ENCODE results near the gene CNIH2. TPM values are rescaled to one million over a fixed set of nuclear protein-coding genes. Genes with fewer than 3 reads are reported as not detected.
A peak's percentile ranks its signal among the peaks of the same experiment; 100 is the strongest.

The CNIH2 gene
- total RNA-seq, 1 experiment from 2014 or later, result 1.3 TPM

- no peak for TF ChIP-seq RAD21 (IDR thresholded peaks at IDR 0.05; ENCODE audit: low read depth)
- no peak for TF ChIP-seq MAX (IDR thresholded peaks at IDR 0.05)
- TF ChIP-seq ELF1 (IDR thresholded peaks at IDR 0.05; ENCODE audit: borderline replicate concordance, low read depth), result no peak
- no peak for TF ChIP-seq YY1 (IDR thresholded peaks at IDR 0.05; ENCODE audit: extremely low read depth, insufficient replicate concordance, low read depth, low read length)
These were observed 34.8 kb downstream of the CNIH2 start (continued) for GRCh38 chr11:66312549-66313320.

GRCh38 chr11:66313321-66314185 lies 35.6 kb downstream of the CNIH2 start:
- H3K27ac ChIP-seq (ENCODE audit: low read depth, low read length), result peak overlapping the region; percentile 79
- intact Hi-C loops (cut with micrococcal nuclease), result loop anchor here (5.0 kb wide), 2 partner anchors 59 to 74 kb away; partner anchors contain the start of gene SLC29A2
- H3K79me2 ChIP-seq (ENCODE audit: insufficient read depth, low read length), result no peaks in the 10 kb centered on the region
- H3K4me3 ChIP-seq (replicated peaks in 1 of 2; ENCODE audit: low read depth in 1 of 2, low read length in 2 of 2), result peak overlapping the region; percentile 38 to 48
- H3K4me1 ChIP-seq (ENCODE audit: control insufficient read depth in 1 of 2, insufficient read depth in 2 of 2, low read length in 2 of 2), result peaks cover 16 to 37% of the 10 kb centered on the region in 2 experiments
- BruUV-seq (replicated peaks), result no TSS peak
- H2AFZ ChIP-seq (ENCODE audit: low read depth, low read length, poor library complexity, severe bottlenecking), result no peak overlapping the region
- DNase-seq (ENCODE audit: low read depth, low spot score) (no peak), ATAC-seq (no peak)
- ChIA-PET POLR2A (interaction anchor here (1.0 to 3.0 kb wide), 12 partner anchors 15 to 364 kb away, joined by 3 to 18 read pairs (median 6); partner anchors contain the start of genes BRMS1, MRPL11, RBM4 and RBM4B), RAD21 (ENCODE audit: low non-redundant PET in 1 of 2, low total read pairs in 2 of 2, uncharacterized antibody in 2 of 2, unreplicated experiment in 2 of 2) (interaction anchor here in 1 of 2 experiments (1.1 to 2.9 kb wide), 4 partner anchors 13 to 72 kb away, joined by 3 to 12 read pairs (median 6); partner anchors contain the start of gene RIN1), CTCF (interaction anchor here (1.0 to 3.4 kb wide), 14 partner anchors 8 to 743 kb away, joined by 3 to 121 read pairs (median 12); partner anchors contain the start of genes RAB1B, RBM4B, RIN1 and ZNRD2)
- H3K4me2 ChIP-seq (ENCODE audit: low read length), result peak overlapping the region; percentile 99
- H3K36me3 ChIP-seq (ENCODE audit: control insufficient read depth in 1 of 2, insufficient read depth in 2 of 2, low read length in 2 of 2), result no peaks in the 10 kb centered on the region
- no peaks in the 10 kb centered on the region for H3K9me3 ChIP-seq (ENCODE audit: control insufficient read depth in 1 of 2, insufficient read depth in 1 of 2, low read depth in 1 of 2, low read length in 2 of 2)
- peak overlapping the region; percentile 59 for H3K9ac ChIP-seq (ENCODE audit: low read length)
- H4K20me1 ChIP-seq (ENCODE audit: insufficient read depth), result no peaks in the 10 kb centered on the region
- H3K27me3 ChIP-seq (ENCODE audit: insufficient read depth, low read length), result no peaks in the 10 kb centered on the region
- no peaks in the 10 kb centered on the region for H3K9me2 ChIP-seq (ENCODE audit: insufficient read depth)
- peak in 1 of 3 experiments; percentile 36; a peak in 2 of 6 replicates for TF ChIP-seq CTCF (IDR thresholded peaks at IDR 0.05 in 2 of 3, conservative IDR thresholded peaks at IDR 0.05 in 1 of 3; ENCODE audit: borderline replicate concordance in 1 of 3, insufficient read depth in 1 of 3, low read depth in 2 of 3, low read length in 2 of 3)
- no peak for TF ChIP-seq FOSL1 (IDR thresholded peaks at IDR 0.05; ENCODE audit: low read depth)
- no peak for TF ChIP-seq POLR2A (IDR thresholded peaks at IDR 0.05; ENCODE audit: borderline replicate concordance, extremely low read depth, insufficient read depth, insufficient read length)

All from HCT116 (cell line).